22Rv1 (cell line): ENCODE data around the gene TUBGCP2.

Experiments
- CTCF ChIP-seq: fragments of 450-650 bp; IDR thresholded peaks from 2 replicates; pipeline ENCODE4 v1.5.1; 2017; ENCODE audit warnings: mild to moderate bottlenecking
- ZFX ChIP-seq: fragments of 450-650 bp; IDR thresholded peaks from 2 replicates; pipeline ENCODE4 v1.6.1; 2017; ENCODE audit warnings: antibody characterized with exemption, borderline replicate concordance

- TF ChIP-seq CTCF (no peak), ZFX (no peak)
Observed at GRCh38 chr10:133302230-133302629, 6.4 kb downstream of the TUBGCP2 start.
